GM10266 (cell line): Measurements from ENCODE around the gene E2F8.

Experiments used
- DNase-seq: peaks from one replicate; pipeline ENCODE4 v3.0.0; 2012; ENCODE audit errors: extremely low spot score
- CTCF ChIP-seq: IDR thresholded peaks from 2 replicates; pipeline ENCODE4 v1.5.1; 2012; ENCODE audit warnings: mild to moderate bottlenecking, low read depth; ENCODE audit not compliant: control insufficient read depth, insufficient read depth; ENCODE audit errors: missing control alignments

E2F8 gene

GRCh38 chr11:19196432-19196831 is 44.3 kb downstream of the E2F8 start:
- DNase-seq, result no peak
- TF ChIP-seq CTCF, result no peak

GRCh38 chr11:19194620-19195308 is 46.0 kb downstream of the E2F8 start:
- no peak for TF ChIP-seq CTCF
- no peak for DNase-seq

- DNase-seq, result no peak
- TF ChIP-seq CTCF, result no peak
These were observed 46.8 kb downstream of the E2F8 start for GRCh38 chr11:19193916-19194315.

- no peak for DNase-seq
These were observed 49.1 kb downstream of the E2F8 start for GRCh38 chr11:19191530-19192169.

GRCh38 chr11:19187833-19188258 is 52.9 kb downstream of the E2F8 start:
- no peak for DNase-seq
- no peak for TF ChIP-seq CTCF

More at GRCh38 chr11:19191530-19192169, 49.1 kb downstream of the E2F8 start:
- no peak for TF ChIP-seq CTCF

- TF ChIP-seq CTCF, result no peak
- no peak for DNase-seq
These were observed 53.5 kb downstream of the E2F8 start for GRCh38 chr11:19187114-19187832.
